ENCODE data around the gene ITGB3. TPM values are rescaled to one million over a fixed set of nuclear protein-coding genes. Genes with fewer than 3 reads are reported as not detected.

The ITGB3 gene
- total RNA-seq, 5 donors from 2014 or later (not counting 1 experiment from before 2014, with no cell fraction given): 0.22 to 3.8 (median 0.26) TPM

- Histone ChIP-seq H3K9me3 (no peaks in the 10 kb centered on the region), H3K27ac (ENCODE audit: low read length) (no peak overlapping the region), H3K36me3 (ENCODE audit: control insufficient read depth in 2 of 2, extremely low read depth in 1 of 2, insufficient read depth in 1 of 2, low read length in 1 of 2) (no peaks in the 10 kb centered on the region), H3K4me3 (ENCODE audit: control insufficient read depth in 1 of 2, extremely low read depth in 1 of 2, low read length in 1 of 2) (no peak overlapping the region), H3K27me3 (replicated peaks in 1 of 2; ENCODE audit: control insufficient read depth in 2 of 2, extremely low read depth in 1 of 2, insufficient read depth in 2 of 2, low read length in 1 of 2) (peaks cover 0 to 7% of the 10 kb centered on the region in 2 experiments), H3K4me1 (ENCODE audit: control insufficient read depth in 1 of 2, extremely low read depth in 1 of 2, insufficient read depth in 2 of 2, low read length in 2 of 2) (peaks cover 0 to 8% of the 10 kb centered on the region in 2 experiments)
- Mint-ChIP-seq H3K4me1 (peaks cover 10 to 17% (median 12%) of the 10 kb centered on the region in 3 donors), H3K9me3 (peaks cover 5 to 11% (median 9%) of the 10 kb centered on the region in 3 donors), H3K4me3 (no peak overlapping the region), H3K27ac (no peak overlapping the region), H3K27me3 (no peaks in the 10 kb centered on the region), H3K36me3 (no peaks in the 10 kb centered on the region)
- ATAC-seq (replicated peaks in 1 of 4) (no peak), DNase-seq (no peak)
- POLR2A ChIA-PET: interaction anchor here in 1 of 2 donors (0.6 kb wide), 1 partner anchor 19 kb away, joined by 4 read pairs; no protein-coding TSS in a partner anchor
- no CpG with 5 or more reads among the region's 2 CpGs for WGBS (ENCODE audit: insufficient coverage)
- CTCF ChIA-PET: no interaction called here
These were observed 48.2 kb downstream of the ITGB3 start for GRCh38 chr17:47301831-47302230.

- Mint-ChIP-seq H3K27ac (no peak overlapping the region), H3K4me1 (peaks cover 10 to 17% (median 12%) of the 10 kb centered on the region in 3 donors), H3K36me3 (no peaks in the 10 kb centered on the region), H3K4me3 (no peak overlapping the region), H3K9me3 (peaks cover 5 to 11% (median 9%) of the 10 kb centered on the region in 3 donors), H3K27me3 (no peaks in the 10 kb centered on the region)
- no peak for ATAC-seq (replicated peaks in 1 of 4)
- CTCF ChIA-PET: no interaction called here
- Histone ChIP-seq H3K27ac (ENCODE audit: low read length) (no peak overlapping the region), H3K4me3 (ENCODE audit: control insufficient read depth in 1 of 2, extremely low read depth in 1 of 2, low read length in 1 of 2) (no peak overlapping the region), H3K36me3 (ENCODE audit: control insufficient read depth in 2 of 2, extremely low read depth in 1 of 2, insufficient read depth in 1 of 2, low read length in 1 of 2) (no peaks in the 10 kb centered on the region), H3K4me1 (ENCODE audit: control insufficient read depth in 1 of 2, extremely low read depth in 1 of 2, insufficient read depth in 2 of 2, low read length in 2 of 2) (peaks cover 0 to 8% of the 10 kb centered on the region in 2 experiments), H3K27me3 (replicated peaks in 1 of 2; ENCODE audit: control insufficient read depth in 2 of 2, extremely low read depth in 1 of 2, insufficient read depth in 2 of 2, low read length in 1 of 2) (peaks cover 0 to 6% of the 10 kb centered on the region in 2 experiments), H3K9me3 (no peaks in the 10 kb centered on the region)
- WGBS (ENCODE audit: insufficient coverage): no CpG with 5 or more reads among the region's 1 CpG
- no peak for DNase-seq
- POLR2A ChIA-PET: no interaction called here
These were observed 50.6 kb downstream of the ITGB3 start for GRCh38 chr17:47304186-47304585.

GRCh38 chr17:47305302-47305923 is 51.8 kb downstream of the ITGB3 start:
- DNase-seq (peak in 1 of 35 experiments; percentile 6), ATAC-seq (replicated peaks in 1 of 4) (peak in 2 of 4 experiments; percentile 17 to 23)
- Histone ChIP-seq H3K4me3 (ENCODE audit: control insufficient read depth in 1 of 2, extremely low read depth in 1 of 2, low read length in 1 of 2) (no peak overlapping the region), H3K27ac (ENCODE audit: low read length) (no peak overlapping the region), H3K9me3 (no peaks in the 10 kb centered on the region), H3K27me3 (replicated peaks in 1 of 2; ENCODE audit: control insufficient read depth in 2 of 2, extremely low read depth in 1 of 2, insufficient read depth in 2 of 2, low read length in 1 of 2) (no peaks in the 10 kb centered on the region), H3K4me1 (ENCODE audit: control insufficient read depth in 1 of 2, extremely low read depth in 1 of 2, insufficient read depth in 2 of 2, low read length in 2 of 2) (peaks cover 0 to 8% of the 10 kb centered on the region in 2 experiments), H3K36me3 (ENCODE audit: control insufficient read depth in 2 of 2, extremely low read depth in 1 of 2, insufficient read depth in 1 of 2, low read length in 1 of 2) (no peaks in the 10 kb centered on the region)
- ChIA-PET CTCF (interaction anchor here in 1 of 2 donors (0.5 kb wide), 1 partner anchor 240 kb away, joined by 3 read pairs; no protein-coding TSS in a partner anchor), POLR2A (no interaction called here)
- Mint-ChIP-seq H3K27me3 (no peaks in the 10 kb centered on the region), H3K27ac (peak overlapping the region; percentile 6 to 22), H3K36me3 (no peaks in the 10 kb centered on the region), H3K4me1 (peaks cover 10 to 17% (median 12%) of the 10 kb centered on the region in 3 donors), H3K9me3 (peaks cover 5 to 11% (median 9%) of the 10 kb centered on the region in 3 donors), H3K4me3 (no peak overlapping the region)
- WGBS (ENCODE audit: insufficient coverage): no CpG with 5 or more reads among the region's 4 CpGs

- H3K36me3 Mint-ChIP-seq: no peaks in the 10 kb centered on the region
- no peaks in the 10 kb centered on the region for H3K27me3 Mint-ChIP-seq
- Histone ChIP-seq H3K4me1 (ENCODE audit: control insufficient read depth in 1 of 2, extremely low read depth in 1 of 2, insufficient read depth in 2 of 2, low read length in 2 of 2) (peaks cover 0 to 6% of the 10 kb centered on the region in 2 experiments), H3K27me3 (replicated peaks in 1 of 2; ENCODE audit: control insufficient read depth in 2 of 2, extremely low read depth in 1 of 2, insufficient read depth in 2 of 2, low read length in 1 of 2) (no peaks in the 10 kb centered on the region), H3K4me3 (ENCODE audit: control insufficient read depth in 1 of 2, extremely low read depth in 1 of 2, low read length in 1 of 2) (no peak overlapping the region), H3K27ac (ENCODE audit: low read length) (no peak overlapping the region), H3K9me3 (no peaks in the 10 kb centered on the region), H3K36me3 (ENCODE audit: control insufficient read depth in 2 of 2, extremely low read depth in 1 of 2, insufficient read depth in 1 of 2, low read length in 1 of 2) (no peaks in the 10 kb centered on the region)
- H3K4me3 Mint-ChIP-seq: no peak overlapping the region
- POLR2A ChIA-PET: no interaction called here
- H3K27ac Mint-ChIP-seq: no peak overlapping the region
- H3K9me3 Mint-ChIP-seq: no peaks in the 10 kb centered on the region
- H3K4me1 Mint-ChIP-seq: peaks cover 6 to 11% (median 8%) of the 10 kb centered on the region in 3 donors
- DNase-seq (no peak), ATAC-seq (replicated peaks in 1 of 4) (no peak)
- CTCF ChIA-PET: no interaction called here
- WGBS (ENCODE audit: insufficient coverage): 50% methylated on average over 1 of the region's 4 CpGs
These were observed 56.6 kb downstream of the ITGB3 start for GRCh38 chr17:47310186-47310733.

GRCh38 chr17:47311420-47311819 is 57.8 kb downstream of the ITGB3 start:
- no peaks in the 10 kb centered on the region for H3K27me3 ChIP-seq (replicated peaks in 1 of 2; ENCODE audit: control insufficient read depth in 2 of 2, extremely low read depth in 1 of 2, insufficient read depth in 2 of 2, low read length in 1 of 2)
- Mint-ChIP-seq H3K36me3 (no peaks in the 10 kb centered on the region), H3K27ac (no peak overlapping the region), H3K4me1 (no peaks in the 10 kb centered on the region), H3K4me3 (no peak overlapping the region), H3K9me3 (no peaks in the 10 kb centered on the region), H3K27me3 (no peaks in the 10 kb centered on the region)
- ChIA-PET CTCF (no interaction called here), POLR2A (no interaction called here)
- DNase-seq (no peak), ATAC-seq (replicated peaks in 1 of 4) (no peak)
- H3K9me3 ChIP-seq: no peaks in the 10 kb centered on the region
- no peaks in the 10 kb centered on the region for H3K36me3 ChIP-seq (ENCODE audit: control insufficient read depth in 2 of 2, extremely low read depth in 1 of 2, insufficient read depth in 1 of 2, low read length in 1 of 2)
- H3K27ac ChIP-seq (ENCODE audit: low read length): no peak overlapping the region
- no peaks in the 10 kb centered on the region for H3K4me1 ChIP-seq (ENCODE audit: control insufficient read depth in 1 of 2, extremely low read depth in 1 of 2, insufficient read depth in 2 of 2, low read length in 2 of 2)
- no peak overlapping the region for H3K4me3 ChIP-seq (ENCODE audit: control insufficient read depth in 1 of 2, extremely low read depth in 1 of 2, low read length in 1 of 2)

GRCh38 chr17:47315451-47316266 is 62.0 kb downstream of the ITGB3 start:
- no peaks in the 10 kb centered on the region for H3K27me3 ChIP-seq (replicated peaks in 1 of 2; ENCODE audit: control insufficient read depth in 2 of 2, extremely low read depth in 1 of 2, insufficient read depth in 2 of 2, low read length in 1 of 2)
- H3K27me3 Mint-ChIP-seq: no peaks in the 10 kb centered on the region
- DNase-seq (peak in 15 of 35 experiments; percentile 6 to 72 (median 19)), ATAC-seq (replicated peaks in 1 of 4) (peak; percentile 52 to 74 (median 70))
- H3K36me3 ChIP-seq (ENCODE audit: control insufficient read depth in 2 of 2, extremely low read depth in 1 of 2, insufficient read depth in 1 of 2, low read length in 1 of 2): no peaks in the 10 kb centered on the region
- ChIA-PET CTCF (interaction anchor here (0.6 to 0.8 kb wide), 5 partner anchors 9 to 157 kb away, joined by 3 to 5 read pairs (median 3); partner anchors contain the start of gene EFCAB13 (in 1 of the 2)), POLR2A (interaction anchor here in 1 of 2 donors (0.6 kb wide), 1 partner anchor 90 kb away, joined by 3 read pairs; no protein-coding TSS in a partner anchor)
- no peak overlapping the region for H3K4me3 Mint-ChIP-seq
- no peak overlapping the region for H3K27ac Mint-ChIP-seq
- no peaks in the 10 kb centered on the region for H3K9me3 Mint-ChIP-seq
- H3K4me1 ChIP-seq (ENCODE audit: control insufficient read depth in 1 of 2, extremely low read depth in 1 of 2, insufficient read depth in 2 of 2, low read length in 2 of 2): no peaks in the 10 kb centered on the region
- no peak overlapping the region for H3K4me3 ChIP-seq (ENCODE audit: control insufficient read depth in 1 of 2, extremely low read depth in 1 of 2, low read length in 1 of 2)
- no peaks in the 10 kb centered on the region for H3K9me3 ChIP-seq
- no peaks in the 10 kb centered on the region for H3K4me1 Mint-ChIP-seq
- WGBS (ENCODE audit: insufficient coverage): 33% methylated on average over 3 of the region's 7 CpGs
- H3K36me3 Mint-ChIP-seq: no peaks in the 10 kb centered on the region
- no peak overlapping the region for H3K27ac ChIP-seq (ENCODE audit: low read length)
